GM19099 (cell line): Measurements from ENCODE around the gene LRRIQ4.

Source experiments
- POLR2A ChIP-seq: IDR thresholded peaks from 3 replicates; pipeline ENCODE4 v1.6.1; 2011; ENCODE audit warnings: low read depth; ENCODE audit not compliant: insufficient read length; ENCODE audit errors: extremely low read depth

The LRRIQ4 gene

GRCh38 chr3:169787120-169787519 lies 25.6 kb upstream of the LRRIQ4 start:
- no peak for TF ChIP-seq POLR2A

- no peak for TF ChIP-seq POLR2A
Observed at GRCh38 chr3:169787791-169788190, 24.9 kb upstream of the LRRIQ4 start.

- no peak for TF ChIP-seq POLR2A
Observed at GRCh38 chr3:169790219-169790618, 22.5 kb upstream of the LRRIQ4 start.

- TF ChIP-seq POLR2A: no peak
Observed at GRCh38 chr3:169790687-169791429, 21.8 kb upstream of the LRRIQ4 start.

GRCh38 chr3:169792359-169792758 lies 20.3 kb upstream of the LRRIQ4 start:
- TF ChIP-seq POLR2A: no peak

- no peak for TF ChIP-seq POLR2A
Observed at GRCh38 chr3:169804681-169805080, 8.0 kb upstream of the LRRIQ4 start.

GRCh38 chr3:169809230-169809795 lies 3.4 kb upstream of the LRRIQ4 start:
- TF ChIP-seq POLR2A: no peak

- no peak for TF ChIP-seq POLR2A
Observed at GRCh38 chr3:169811631-169812331, 889 bp upstream of the LRRIQ4 start.

- no peak for TF ChIP-seq POLR2A
Observed at GRCh38 chr3:169813278-169813677, 608 bp downstream of the LRRIQ4 start.

GRCh38 chr3:169813757-169814517 lies 1.3 kb downstream of the LRRIQ4 start:
- TF ChIP-seq POLR2A: peak; percentile 47

GRCh38 chr3:169815590-169816150 lies 3.0 kb downstream of the LRRIQ4 start:
- no peak for TF ChIP-seq POLR2A

- TF ChIP-seq POLR2A: no peak
Observed at GRCh38 chr3:169818316-169818715, 5.6 kb downstream of the LRRIQ4 start.

GRCh38 chr3:169822091-169822490 lies 9.4 kb downstream of the LRRIQ4 start:
- TF ChIP-seq POLR2A: no peak

- TF ChIP-seq POLR2A: no peak
Observed at GRCh38 chr3:169822540-169822939, 9.9 kb downstream of the LRRIQ4 start.

- no peak for TF ChIP-seq POLR2A
Observed at GRCh38 chr3:169822983-169823382, 10.3 kb downstream of the LRRIQ4 start.

GRCh38 chr3:169825316-169825715 lies 12.6 kb downstream of the LRRIQ4 start:
- TF ChIP-seq POLR2A: no peak

- no peak for TF ChIP-seq POLR2A
Observed at GRCh38 chr3:169827712-169828111, 15.0 kb downstream of the LRRIQ4 start.
